Lower leg skin (tissue), 4 donors: ENCODE results near the gene APOL3. TPM values are rescaled to one million over a fixed set of nuclear protein-coding genes. Genes with fewer than 3 reads are reported as not detected.
A peak's percentile ranks its signal among the peaks of the same experiment; 100 is the strongest.

Experiments used
- DNase-seq, 2 donors: peaks; one replicate each; pipeline ENCODE4 v3.0.0-alpha.2; 2019; ENCODE audit warnings: low spot score in 2 of 2
- H3K4me3 ChIP-seq: fragments of 200-600 bp; sonication (generic); 2 replicates; pipeline ENCODE4 v1.5.1; 2017; ENCODE audit warnings: mild to moderate bottlenecking, low read depth; ENCODE audit not compliant: poor library complexity, severe bottlenecking
- CTCF ChIP-seq, 3 donors: fragments of 450-650 bp; IDR thresholded peaks; one replicate each; pipeline ENCODE4 v1.5.1; 2016; ENCODE audit warnings: antibody characterized with exemption in 3 of 3, mild to moderate bottlenecking in 3 of 3, moderate library complexity in 2 of 3
- POLR2A ChIP-seq, 2 donors: fragments of 450-650 bp; IDR thresholded peaks; one replicate each; pipeline ENCODE4 v1.6.1; 2016 to 2017; ENCODE audit warnings: antibody characterized with exemption in 2 of 2, mild to moderate bottlenecking in 1 of 2, moderate library complexity in 1 of 2
- WGBS, 2 donors: methylation state at CpG; one replicate each; pipeline ENCODE4 v1.1.5; 2018; 5-methylcytosine and 5-hydroxymethylcytosine counted together
- intact Hi-C: fragments of 100-400 bp; cut with DNase I; formaldehyde crosslinking; loops from one replicate; pipeline ENCODE4 v1.15.0; 2023; ENCODE audit warnings: low total_unique reads
- total RNA-seq, 4 donors: library from RNA; depleted of rRNA; stranded (reverse); fragments of >200 nt; gene quantifications; one replicate each; pipeline ENCODE4 v1.1.0, GENCODE V29; 2016

The APOL3 gene
- total RNA-seq, 4 donors from 2014 or later: 29.5 to 55.9 (median 39.6) TPM

- 76 to 83% methylated on average over 2 of the region's 2 CpGs for WGBS, 2 donors
- intact Hi-C loops: no loop called here
- H3K4me3 ChIP-seq: no peak overlapping the region
- no peak for DNase-seq
- no peak for TF ChIP-seq CTCF (IDR thresholded peaks at IDR 0.05)
- TF ChIP-seq POLR2A (IDR thresholded peaks at IDR 0.05): no peak
Observed at GRCh38 chr22:36136988-36137387, 23.6 kb downstream of the APOL3 start.

DNA sequence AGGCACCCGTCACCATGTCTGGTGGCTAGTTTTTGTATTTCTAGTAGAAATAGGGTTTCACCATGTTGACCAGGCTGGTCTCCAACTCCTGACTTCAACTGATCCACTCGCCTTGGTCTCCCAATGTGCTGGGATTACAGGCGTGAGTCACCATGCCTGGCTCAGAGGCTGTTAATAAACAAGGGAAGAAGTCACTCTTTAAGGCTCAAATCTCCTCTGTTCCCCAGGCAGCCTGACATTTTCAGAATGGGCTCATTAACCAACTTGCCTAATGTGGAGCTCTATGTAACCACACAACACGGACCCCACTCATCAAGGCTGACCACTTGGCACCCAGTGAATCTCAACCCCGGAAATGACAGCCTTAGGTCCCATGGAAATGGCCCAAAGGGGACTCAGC, 24.1 kb downstream of the APOL3 start:
- DNase-seq: peak in 1 of 2 donors; percentile 59
- no peak overlapping the region for H3K4me3 ChIP-seq
- TF ChIP-seq POLR2A (IDR thresholded peaks at IDR 0.05) (no peak), CTCF (IDR thresholded peaks at IDR 0.05) (no peak)
- intact Hi-C loops: no loop called here
- 75 to 77% methylated on average over 5 of the region's 5 CpGs for WGBS, 2 donors

DNA sequence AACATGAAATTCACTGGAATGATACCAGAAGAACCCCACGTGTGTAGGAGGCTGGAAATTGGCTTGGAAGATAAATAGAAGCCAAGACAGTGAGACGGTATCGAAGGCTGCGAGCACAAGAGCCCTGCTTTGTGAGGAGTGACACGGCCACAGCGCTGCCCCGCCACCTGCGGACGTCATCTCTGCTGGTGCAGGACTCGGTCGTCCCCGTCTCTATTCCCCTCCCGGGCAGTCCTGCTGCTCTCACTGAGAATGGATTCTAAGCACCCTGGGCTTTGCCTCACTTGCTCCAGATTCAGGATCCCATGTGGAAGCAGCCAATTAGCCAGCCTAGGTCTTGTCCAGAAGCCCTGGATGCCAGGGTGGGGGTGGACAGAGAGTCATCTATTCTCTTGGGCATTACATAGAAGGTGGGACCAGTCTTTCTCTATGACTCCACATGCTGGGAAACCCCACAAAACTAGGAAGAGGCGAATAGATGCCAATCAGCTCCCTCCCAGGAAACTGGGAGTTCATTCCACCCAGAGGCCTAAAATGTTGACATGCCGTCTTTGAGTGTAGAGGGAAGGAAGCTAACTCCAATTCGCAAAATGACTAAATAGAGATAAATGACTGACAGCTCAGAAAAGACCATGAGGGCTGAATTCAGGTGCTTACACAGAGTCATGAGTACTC, 25.1 kb downstream of the APOL3 start:
- TF ChIP-seq CTCF (IDR thresholded peaks at IDR 0.05) (no peak), POLR2A (IDR thresholded peaks at IDR 0.05) (no peak)
- intact Hi-C loops: no loop called here
- whole genome bisulfite sequencing, 2 donors: 81 to 86% methylated on average over 16 of the region's 16 CpGs
- no peak overlapping the region for H3K4me3 ChIP-seq
- DNase-seq: no peak

DNA sequence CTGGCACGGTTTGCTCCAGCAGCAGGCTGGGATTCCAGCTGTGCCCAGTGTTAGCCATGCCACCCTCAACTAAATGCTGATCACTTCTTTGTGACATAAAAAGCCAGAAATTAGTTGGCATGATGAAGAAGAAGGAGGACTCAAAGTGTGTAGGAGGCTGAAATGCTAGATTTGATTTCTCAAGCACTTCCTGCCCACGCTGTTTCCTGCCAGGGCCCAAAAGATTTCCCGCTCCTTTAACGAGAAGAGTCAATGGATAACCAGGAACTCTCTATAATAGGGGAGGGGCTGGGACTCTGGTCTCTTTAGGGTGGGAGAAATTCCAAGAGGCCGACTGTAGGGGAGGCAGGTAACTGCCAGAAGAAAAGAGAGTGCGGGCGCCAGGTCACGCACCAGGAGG, 26.4 kb downstream of the APOL3 start:
- H3K4me3 ChIP-seq: no peak overlapping the region
- TF ChIP-seq POLR2A (IDR thresholded peaks at IDR 0.05): no peak
- no peak for TF ChIP-seq CTCF (IDR thresholded peaks at IDR 0.05)
- 68 to 72% methylated on average over 8 of the region's 8 CpGs for WGBS, 2 donors
- intact Hi-C loops: no loop called here
- DNase-seq: no peak

DNA sequence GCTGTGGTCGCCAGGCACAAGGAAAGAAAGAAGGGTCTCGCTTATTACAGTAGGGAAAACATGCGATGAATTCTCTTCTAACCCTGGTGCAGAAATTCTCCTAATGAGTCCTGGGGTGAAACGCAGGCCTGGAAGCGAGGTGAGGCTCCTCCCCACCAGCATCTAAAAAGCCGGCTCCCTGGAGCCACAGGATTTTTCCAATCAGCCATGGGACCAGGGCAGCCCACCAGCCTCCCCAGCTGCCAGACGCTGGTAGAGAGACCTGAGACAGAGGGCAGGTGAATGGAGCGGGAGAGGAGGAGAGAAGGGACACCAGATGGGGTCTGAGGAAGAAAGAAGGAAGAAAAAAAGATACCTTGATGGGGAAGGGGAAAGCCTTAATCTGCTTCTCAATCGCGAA, 28.6 kb downstream of the APOL3 start:
- WGBS, 2 donors: 86 to 94% methylated on average over 10 of the region's 10 CpGs
- DNase-seq: no peak
- intact Hi-C loops: no loop called here

More for the DNA sequence above, 28.6 kb downstream of the APOL3 start:
- TF ChIP-seq CTCF (IDR thresholded peaks at IDR 0.05) (no peak), POLR2A (IDR thresholded peaks at IDR 0.05) (no peak)
- H3K4me3 ChIP-seq: no peak overlapping the region
